ENCODE measurements around the gene CCT7.

DNA sequence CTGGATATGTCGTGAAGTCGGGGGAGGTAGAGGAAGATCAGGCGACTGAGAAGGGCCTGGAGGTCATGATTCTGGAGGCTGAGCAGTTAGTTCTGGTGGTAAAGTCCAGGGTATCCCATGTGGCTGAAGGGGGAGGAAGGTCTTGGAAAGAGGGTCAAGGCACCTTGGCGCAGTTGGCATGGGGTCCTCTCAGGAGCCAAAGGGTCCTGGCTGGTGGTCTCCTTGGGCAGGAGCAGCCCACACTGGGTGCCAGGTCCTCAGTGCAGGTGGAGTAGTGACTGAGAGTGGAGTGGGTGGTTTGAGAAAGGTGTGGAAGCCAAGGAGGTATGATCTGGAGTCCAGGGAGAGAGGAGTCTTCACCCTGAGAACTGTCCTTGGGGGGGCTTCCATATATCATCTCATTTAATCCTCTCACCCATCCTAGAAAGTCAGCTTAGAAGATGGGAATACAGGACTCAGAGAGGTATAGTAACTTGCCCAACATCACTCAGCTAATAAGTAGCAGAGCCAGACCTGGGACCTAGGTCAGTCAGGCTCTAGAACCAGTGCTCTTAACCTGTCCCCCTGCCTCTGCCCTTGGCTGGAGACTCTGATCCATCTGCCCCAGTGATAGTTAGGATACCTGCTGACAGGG is 25.7 kb downstream of the CCT7 start:
- TF ChIP-seq POLR2A (IDR thresholded peaks at IDR 0.05) = no peak
- TF ChIP-seq, protein P1, sequence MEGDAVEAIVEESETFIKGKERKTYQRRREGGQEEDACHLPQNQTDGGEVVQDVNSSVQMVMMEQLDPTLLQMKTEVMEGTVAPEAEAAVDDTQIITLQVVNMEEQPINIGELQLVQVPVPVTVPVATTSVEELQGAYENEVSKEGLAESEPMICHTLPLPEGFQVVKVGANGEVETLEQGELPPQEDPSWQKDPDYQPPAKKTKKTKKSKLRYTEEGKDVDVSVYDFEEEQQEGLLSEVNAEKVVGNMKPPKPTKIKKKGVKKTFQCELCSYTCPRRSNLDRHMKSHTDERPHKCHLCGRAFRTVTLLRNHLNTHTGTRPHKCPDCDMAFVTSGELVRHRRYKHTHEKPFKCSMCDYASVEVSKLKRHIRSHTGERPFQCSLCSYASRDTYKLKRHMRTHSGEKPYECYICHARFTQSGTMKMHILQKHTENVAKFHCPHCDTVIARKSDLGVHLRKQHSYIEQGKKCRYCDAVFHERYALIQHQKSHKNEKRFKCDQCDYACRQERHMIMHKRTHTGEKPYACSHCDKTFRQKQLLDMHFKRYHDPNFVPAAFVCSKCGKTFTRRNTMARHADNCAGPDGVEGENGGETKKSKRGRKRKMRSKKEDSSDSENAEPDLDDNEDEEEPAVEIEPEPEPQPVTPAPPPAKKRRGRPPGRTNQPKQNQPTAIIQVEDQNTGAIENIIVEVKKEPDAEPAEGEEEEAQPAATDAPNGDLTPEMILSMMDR (IDR thresholded peaks at IDR 0.05) = no peak
